Ovary (tissue), 3 donors: ENCODE measurements around the gene PIPOX.

ENCODE experiments used
- EP300 ChIP-seq: sonication (generic); formaldehyde crosslinking; IDR thresholded peaks from one replicate; pipeline ENCODE4 v1.6.1; 2017; ENCODE audit warnings: antibody characterized with exemption
- POLR2A ChIP-seq: fragments of 450-650 bp; IDR thresholded peaks from one replicate; pipeline ENCODE4 v1.6.1; 2017; ENCODE audit warnings: antibody characterized with exemption, mild to moderate bottlenecking, moderate library complexity
- TF ChIP-seq, protein P1 (sequence below), 3 donors: fragments of 450-650 bp in 2 of 3; fragments of 200-600 bp in 1 of 3; IDR thresholded peaks; one replicate each; pipeline versions ENCODE4 v1.5.1 to v1.8.0; 2016 to 2022; ENCODE audit warnings: antibody characterized with exemption in 3 of 3, mild to moderate bottlenecking in 1 of 3
- donor health status: DM: no; HTN: no; CAD: no.

DNA sequence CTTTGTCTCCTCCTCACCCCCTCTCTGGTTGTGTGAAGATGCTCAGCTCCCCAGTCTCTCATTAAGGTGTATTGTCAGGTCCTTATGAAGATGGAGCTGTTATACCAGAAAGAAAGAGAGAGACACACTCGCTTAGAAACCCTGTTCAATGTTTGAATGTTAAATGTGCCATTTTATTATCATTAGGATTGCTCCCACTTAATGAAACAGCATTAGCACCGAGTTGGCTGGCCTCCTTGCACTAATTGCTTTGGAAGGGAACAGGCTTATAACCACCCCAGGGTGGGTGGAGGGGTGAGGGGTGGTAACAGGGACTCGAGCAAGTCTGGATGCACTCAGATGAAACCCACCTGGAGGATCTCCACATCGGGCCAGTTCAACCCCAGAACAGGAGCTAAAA, 14.4 kb downstream of the PIPOX start:
- TF ChIP-seq, protein P1, sequence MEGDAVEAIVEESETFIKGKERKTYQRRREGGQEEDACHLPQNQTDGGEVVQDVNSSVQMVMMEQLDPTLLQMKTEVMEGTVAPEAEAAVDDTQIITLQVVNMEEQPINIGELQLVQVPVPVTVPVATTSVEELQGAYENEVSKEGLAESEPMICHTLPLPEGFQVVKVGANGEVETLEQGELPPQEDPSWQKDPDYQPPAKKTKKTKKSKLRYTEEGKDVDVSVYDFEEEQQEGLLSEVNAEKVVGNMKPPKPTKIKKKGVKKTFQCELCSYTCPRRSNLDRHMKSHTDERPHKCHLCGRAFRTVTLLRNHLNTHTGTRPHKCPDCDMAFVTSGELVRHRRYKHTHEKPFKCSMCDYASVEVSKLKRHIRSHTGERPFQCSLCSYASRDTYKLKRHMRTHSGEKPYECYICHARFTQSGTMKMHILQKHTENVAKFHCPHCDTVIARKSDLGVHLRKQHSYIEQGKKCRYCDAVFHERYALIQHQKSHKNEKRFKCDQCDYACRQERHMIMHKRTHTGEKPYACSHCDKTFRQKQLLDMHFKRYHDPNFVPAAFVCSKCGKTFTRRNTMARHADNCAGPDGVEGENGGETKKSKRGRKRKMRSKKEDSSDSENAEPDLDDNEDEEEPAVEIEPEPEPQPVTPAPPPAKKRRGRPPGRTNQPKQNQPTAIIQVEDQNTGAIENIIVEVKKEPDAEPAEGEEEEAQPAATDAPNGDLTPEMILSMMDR (IDR thresholded peaks at IDR 0.05), result no peak
- TF ChIP-seq POLR2A (no peak), EP300 (no peak)
